VCaP (cell line): Measurements from ENCODE around the gene MYL12A.

ENCODE experiments used
- H3K27ac ChIP-seq: fragments of 450-650 bp; 2 replicates; pipeline ENCODE4 v1.5.1; 2017
- CTCF ChIP-seq: fragments of 450-650 bp; conservative IDR thresholded peaks from 2 replicates; pipeline ENCODE4 v1.5.1; 2017; ENCODE audit warnings: mild to moderate bottlenecking, moderate library complexity

Gene MYL12A

GRCh38 chr18:3279201-3280185, 31.9 kb downstream of the MYL12A start:
- no peak for TF ChIP-seq CTCF
- no peak overlapping the region for H3K27ac ChIP-seq

GRCh38 chr18:3281456-3282400, 34.1 kb downstream of the MYL12A start:
- H3K27ac ChIP-seq: peak overlapping the region; percentile 82
- peak; percentile 65 for TF ChIP-seq CTCF

GRCh38 chr18:3283253-3283863, 35.8 kb downstream of the MYL12A start:
- no peak for TF ChIP-seq CTCF
- peak overlapping the region; percentile 82 for H3K27ac ChIP-seq

GRCh38 chr18:3283908-3284307, 36.3 kb downstream of the MYL12A start:
- no peak for TF ChIP-seq CTCF
- peak overlapping the region; percentile 82 for H3K27ac ChIP-seq

- TF ChIP-seq CTCF: no peak
- peak overlapping the region; percentile 82 for H3K27ac ChIP-seq
Observed at GRCh38 chr18:3284501-3284900, 36.9 kb downstream of the MYL12A start.

GRCh38 chr18:3286159-3286558, 38.6 kb downstream of the MYL12A start:
- H3K27ac ChIP-seq: peak overlapping the region; percentile 82; the same call in 1 of the 2 replicates
- no peak for TF ChIP-seq CTCF
